Hepatic stellate cell (primary cell): Measurements from ENCODE around the gene CHTF18.
"Not testable (repeated sequence)": the region's sequence is repeated elsewhere in the genome, so short reads cannot be mapped to it uniquely, and the experiment has no call there.

ENCODE experiments used
- DNase-seq: peaks from one replicate; pipeline ENCODE4 v3.0.0; 2011; ENCODE audit warnings: low spot score

CHTF18 gene

DNA sequence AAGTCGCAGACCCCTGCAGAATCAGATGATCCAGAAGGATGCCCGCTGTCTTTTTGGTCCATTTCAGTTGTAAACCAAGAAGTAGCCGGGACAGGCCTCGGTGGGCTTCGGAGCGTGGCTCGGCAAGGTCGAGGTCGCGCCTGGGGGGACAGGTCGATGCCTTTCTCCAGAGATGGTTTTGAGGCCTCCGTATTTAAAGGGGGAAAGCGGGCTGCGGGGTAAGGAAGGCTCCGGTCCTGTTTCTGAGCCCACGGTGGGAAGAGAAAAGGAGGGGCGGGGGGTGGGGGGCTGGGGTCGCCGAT lies 19.6 kb downstream of the CHTF18 start:
- no peak for DNase-seq

DNA sequence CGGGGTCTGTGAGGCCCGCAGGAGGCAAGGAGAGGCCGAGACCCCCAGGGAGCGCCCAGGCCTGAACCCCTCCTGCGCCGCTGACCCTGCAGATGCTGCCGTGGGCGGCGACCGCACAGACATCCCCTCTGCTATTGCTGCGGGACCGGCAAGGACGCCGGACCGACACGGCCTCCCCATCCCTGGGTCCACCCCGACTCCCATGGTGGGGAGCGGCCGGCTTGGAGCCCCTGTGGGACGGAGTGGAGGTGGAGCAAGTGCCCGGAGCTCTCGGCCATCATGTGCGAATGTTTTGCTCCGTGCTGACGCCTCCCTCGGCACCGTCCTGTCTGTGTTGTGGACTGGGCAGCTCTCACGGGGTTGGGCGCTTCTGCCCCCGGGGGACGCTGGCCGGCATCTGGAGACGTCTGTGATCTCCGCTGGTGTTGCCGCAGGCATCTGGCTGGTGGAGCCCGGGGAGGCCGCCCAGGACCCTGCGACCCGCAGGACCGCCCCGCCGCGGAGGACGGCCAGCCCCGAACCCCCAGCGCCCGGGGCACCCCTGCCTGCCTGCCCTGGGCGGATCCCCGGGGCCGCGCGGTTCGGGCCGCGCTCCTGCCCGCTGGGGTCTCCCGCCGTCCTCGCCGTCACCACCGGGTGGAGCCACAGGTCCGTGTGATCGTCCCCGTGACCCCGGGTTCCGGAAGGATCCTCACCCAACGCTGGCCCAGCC lies 24.9 kb downstream of the CHTF18 start:
- peak; percentile 76 for DNase-seq

DNA sequence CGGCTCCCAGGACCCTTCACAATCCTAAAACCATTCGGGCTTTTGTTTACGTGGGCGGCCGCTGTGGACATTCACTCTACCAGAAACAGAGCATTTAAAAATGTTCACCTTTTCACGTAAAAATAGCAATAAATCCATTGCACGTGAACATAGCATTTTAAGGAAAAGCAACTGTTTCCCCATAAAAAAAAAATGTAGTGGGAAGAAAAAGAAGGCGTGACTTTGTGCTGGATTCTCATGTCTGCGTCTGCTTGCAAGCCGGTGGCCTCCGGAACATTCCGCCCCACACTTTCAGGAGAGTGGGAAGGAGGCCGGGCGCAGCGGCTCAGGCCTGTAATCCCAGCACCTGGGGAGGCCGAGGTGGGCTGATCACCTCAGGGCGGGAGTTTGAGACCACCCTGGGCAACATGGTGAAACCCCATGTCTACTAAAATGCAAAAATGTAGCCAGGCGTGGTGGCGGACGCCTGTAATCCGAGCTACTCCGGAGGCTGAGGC lies 25.5 kb downstream of the CHTF18 start:
- no peak for DNase-seq

GRCh38 chr16:814974-815373 lies 26.6 kb downstream of the CHTF18 start:
- peak; percentile 77 for DNase-seq

DNA sequence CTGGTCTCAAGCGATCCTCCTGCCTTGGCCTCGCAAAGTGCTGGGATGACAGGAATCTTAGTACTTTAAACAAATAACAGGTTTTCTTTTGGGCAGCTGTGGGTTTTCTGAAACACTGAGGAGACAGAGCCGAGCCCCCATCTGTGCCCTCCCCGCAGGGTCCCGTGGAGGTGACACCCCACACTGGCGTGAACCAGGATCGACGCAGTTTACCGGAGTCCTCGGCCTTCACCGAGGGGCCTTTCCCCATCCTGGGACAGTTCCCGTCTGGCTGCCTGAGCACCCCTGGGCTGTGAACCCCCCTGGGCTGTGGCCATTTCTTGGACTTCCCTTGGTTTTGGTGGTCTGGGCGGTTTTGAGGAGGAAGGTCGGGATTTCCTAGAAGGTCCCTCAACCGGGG lies 27.4 kb downstream of the CHTF18 start:
- DNase-seq = no peak

DNA sequence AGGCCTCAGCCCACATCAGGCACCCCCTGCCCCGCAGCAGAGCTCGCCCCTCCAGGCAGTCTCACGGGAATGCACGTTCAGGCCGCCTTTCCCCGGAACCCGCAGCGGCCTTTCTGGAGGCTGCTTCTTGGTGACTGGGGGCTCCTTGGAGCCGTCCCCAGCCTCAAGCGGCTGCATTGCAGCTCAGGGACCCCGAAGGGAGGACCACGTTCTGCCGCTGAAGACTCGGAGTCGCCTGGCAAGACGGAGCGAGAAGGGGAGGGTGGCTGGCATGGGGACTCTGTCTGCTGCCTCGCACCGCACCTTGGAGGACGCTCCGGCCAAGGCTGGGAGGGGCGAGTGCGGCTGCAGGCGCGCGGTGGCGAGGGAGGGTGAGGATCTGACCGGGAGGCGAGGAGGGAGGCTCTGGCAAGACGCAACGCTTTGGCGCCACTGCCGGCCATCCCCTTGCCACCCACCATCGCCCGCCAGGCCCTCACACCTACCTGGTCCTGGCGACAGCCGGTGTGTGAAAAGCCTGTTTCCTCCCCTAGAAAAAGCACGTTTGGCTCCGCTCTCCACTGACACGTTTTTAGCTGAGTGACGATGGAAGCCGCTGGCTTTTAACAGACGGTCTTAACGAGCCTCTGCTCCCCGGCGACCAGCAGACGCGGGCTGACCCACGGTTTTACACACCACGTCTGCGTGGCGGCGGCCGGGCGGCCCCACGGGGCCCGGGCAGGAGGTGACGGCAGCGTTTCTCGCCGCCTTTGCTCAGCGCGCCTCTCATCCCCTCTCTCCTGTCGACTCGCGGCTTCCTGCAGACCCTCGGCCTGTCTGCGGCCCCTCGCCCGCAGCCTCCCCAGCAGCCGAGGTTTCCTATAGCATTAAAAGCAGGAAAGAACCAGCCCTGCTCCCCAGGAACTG lies 28.8 kb downstream of the CHTF18 start:
- no peak for DNase-seq

DNA sequence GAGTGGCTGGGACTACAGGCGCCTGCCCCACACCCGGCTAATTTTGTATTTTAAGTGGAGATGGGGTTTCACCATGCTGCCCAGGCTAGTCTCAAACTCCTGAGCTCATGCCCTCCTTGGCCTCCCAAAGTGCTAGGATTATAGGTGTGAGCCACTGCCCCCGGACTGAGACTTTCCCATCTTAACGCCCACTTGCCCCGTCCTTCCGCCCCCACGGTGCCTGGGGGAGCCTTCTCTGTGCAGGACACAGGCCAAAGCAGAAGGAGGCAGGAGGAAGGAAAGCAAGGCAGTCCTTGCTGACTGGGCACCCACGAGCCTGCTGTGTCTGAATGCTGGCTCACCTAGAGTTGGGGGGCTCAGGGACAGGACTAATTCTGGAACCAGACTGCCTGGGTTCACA lies 29.7 kb downstream of the CHTF18 start:
- DNase-seq = no peak

GRCh38 chr16:818592-818991 lies 30.2 kb downstream of the CHTF18 start:
- no peak for DNase-seq

DNA sequence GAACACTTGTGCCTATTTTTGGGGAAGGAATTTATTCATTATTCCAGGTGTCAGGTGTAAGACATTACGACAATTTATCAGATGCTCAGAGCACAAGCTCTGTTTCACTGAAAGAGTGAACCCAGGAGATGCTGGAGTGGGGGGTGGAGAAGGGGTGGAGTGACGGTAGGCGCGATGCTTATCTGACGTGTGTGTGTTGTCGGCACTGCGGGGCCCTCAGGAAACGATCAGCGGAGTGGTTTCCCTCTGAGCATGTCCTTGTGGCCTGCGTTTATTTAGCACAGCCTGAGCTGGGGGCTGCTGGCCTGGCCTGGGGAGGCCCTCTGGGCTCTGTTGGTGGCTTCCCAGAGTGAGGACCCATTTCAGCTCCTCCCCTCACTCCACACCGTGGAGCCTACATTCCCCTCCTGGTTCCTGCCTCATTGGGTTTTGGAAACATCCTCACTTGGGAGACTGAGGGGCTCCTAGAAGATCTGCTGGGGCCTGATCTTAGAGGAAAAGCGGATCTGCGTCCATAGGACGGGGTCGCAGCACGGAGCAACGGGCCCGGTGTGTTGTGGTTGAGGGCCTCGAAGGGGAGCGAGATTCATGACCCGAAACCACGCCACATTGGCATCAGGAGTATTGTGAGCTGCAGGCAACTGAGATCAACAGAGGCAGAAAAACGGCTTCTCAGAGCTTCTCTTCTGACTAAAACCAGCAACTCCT lies 31.1 kb downstream of the CHTF18 start:
- DNase-seq = no peak

- not testable (repeated sequence) for DNase-seq
Observed at GRCh38 chr16:820044-820408, 31.6 kb downstream of the CHTF18 start.

DNA sequence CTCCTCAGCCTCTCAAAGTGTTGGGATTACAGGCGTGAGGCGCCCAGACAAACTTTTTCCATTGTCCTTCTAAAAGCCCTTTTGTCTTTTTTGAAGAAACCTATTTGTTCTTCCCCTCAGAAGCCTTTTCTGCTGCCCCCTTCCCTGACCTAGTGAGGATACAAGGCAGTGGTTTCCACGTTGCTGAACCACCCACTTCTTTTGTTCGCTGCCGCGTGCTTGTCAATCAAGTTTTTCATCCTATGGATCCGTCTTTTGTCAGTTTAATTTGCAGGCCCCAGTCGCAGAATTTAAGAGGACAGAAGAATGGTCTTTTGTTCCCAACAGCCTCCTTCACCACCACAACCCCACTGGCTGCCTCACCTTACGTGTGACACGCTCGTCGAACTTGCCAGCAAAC lies 32.3 kb downstream of the CHTF18 start:
- no peak for DNase-seq

DNA sequence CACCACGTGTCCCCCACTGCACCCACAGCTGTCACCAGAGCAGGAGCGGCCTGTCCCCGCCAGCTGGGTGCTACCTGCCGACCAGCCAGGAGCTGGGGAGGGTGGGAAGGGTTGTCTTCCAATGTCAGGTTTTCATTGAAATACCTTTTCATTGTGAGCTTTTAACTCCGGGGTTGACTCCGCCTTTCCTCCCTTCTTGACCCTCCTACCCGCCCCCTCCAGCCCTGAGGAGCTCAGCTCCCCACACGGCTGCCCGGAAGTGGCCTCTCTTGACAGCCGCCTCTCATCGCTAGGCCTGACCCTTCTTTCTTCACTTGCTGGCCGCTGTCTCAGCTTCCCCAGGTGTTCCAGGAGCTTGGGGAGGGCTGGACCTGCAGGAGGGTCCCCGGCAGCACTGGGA lies 33.3 kb downstream of the CHTF18 start:
- DNase-seq = no peak

DNA sequence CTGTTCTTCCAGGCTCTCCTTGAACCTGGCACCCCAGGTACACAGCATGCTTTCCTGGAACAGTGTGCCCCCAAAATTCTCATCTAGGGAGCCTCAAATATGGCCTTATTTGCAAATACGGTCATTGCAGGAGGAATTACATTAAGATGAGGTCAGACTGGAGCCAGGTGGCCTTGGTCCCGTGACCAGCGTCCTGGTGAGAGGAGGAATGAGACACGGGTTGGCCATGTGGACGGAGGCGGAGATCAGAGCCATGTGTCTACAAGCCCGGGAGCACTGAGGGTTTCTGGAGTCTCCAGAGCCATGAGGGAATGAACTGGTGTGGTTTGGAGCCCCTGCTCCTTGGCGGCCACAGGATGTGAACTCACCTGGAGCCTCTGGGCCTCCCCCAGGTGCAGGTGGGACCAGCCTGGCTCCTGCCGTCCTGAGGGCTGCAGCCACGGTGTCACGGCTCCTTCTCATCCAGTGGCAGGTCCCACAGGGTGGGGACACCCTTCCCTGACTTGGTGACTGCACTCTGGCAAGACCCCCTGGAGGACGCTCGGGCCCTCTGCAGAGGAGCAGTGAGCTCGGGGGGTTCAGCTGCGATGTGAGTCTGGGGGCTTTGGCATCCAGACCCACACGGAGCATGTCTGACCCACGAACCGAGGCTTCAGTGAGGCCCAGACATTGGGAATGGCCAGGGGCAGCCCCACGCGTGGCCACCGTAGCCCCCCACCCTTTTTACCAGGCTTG lies 33.9 kb downstream of the CHTF18 start:
- no peak for DNase-seq

GRCh38 chr16:822909-823297 lies 34.5 kb downstream of the CHTF18 start:
- no peak for DNase-seq

DNA sequence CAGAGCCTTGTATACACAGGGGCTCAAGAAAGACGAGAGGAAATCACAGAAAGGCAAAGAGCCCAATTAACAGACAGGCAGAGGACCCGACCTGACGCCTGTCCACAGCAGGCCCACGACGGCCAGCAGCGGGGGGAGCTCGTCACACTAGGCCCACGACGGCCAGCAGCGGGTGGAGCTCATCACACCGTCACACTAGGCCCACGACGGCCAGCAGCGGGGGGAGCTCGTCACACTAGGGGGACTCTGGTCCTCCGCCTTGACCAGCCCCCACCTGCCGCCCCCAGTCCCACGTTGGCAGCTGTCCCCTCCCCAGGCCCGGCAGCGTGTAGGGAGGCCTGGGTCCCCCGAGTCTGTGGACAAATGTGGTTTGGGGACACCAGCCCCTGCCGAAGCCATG lies 35.8 kb downstream of the CHTF18 start:
- no peak for DNase-seq

DNA sequence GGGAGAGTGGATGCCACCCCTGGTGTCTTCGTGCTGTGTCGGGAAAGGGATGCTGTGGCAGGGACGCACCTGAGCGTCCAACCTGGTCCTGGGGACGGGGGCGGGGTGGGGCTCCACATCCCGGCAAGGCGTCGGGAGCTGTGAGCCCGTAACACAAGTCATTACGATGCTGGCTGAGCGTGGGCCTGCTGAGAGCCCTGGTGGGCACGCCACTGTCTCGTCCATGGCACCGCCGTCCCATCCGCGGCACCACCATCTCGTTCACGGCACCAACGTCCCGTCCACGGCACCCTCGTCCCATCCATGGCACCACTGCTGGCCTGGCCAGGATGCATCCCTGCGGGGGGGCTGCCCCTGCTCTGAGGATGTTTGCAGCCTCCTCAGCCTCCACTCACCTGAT lies 36.2 kb downstream of the CHTF18 start:
- no peak for DNase-seq

- peak; percentile 42 for DNase-seq
Observed at GRCh38 chr16:825341-826061, 37.1 kb downstream of the CHTF18 start.

DNA sequence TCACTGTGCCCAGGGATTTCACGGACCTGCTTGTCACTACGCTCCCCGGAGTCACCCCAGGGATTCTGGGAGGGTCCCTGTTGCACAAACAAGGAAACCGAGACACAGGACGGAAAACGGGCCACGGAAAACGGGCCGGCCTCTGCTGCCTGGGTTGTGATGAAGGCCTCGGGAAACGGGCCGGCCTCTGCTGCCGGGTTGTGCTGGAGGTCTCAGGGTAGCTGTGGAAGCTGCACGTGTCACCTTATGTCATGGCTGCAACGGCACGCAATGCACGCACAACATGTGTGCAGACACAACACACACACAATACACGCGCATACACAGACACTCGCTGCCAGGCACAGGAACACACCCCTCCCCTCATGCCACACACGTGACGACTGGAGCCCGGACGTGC lies 39.1 kb downstream of the CHTF18 start:
- DNase-seq = no peak

- DNase-seq = no peak
Observed at GRCh38 chr16:828891-829290, 40.5 kb downstream of the CHTF18 start.

GRCh38 chr16:830107-830870 lies 41.9 kb downstream of the CHTF18 start:
- DNase-seq = no peak
